IPS DF 4.7 (cell line): Measurements from ENCODE around the gene PLA2G2C.
"Not testable (repeated sequence)": the region's sequence is repeated elsewhere in the genome, so short reads cannot be mapped to it uniquely, and the experiment has no call there.

Experiments used
- DNase-seq: peaks from one replicate; pipeline ENCODE4 v3.0.0-alpha.2; 2013; ENCODE audit warnings: low spot score; ENCODE audit errors: extremely low read depth

The PLA2G2C gene

GRCh38 chr1:20137604-20138003 lies 48.7 kb downstream of the PLA2G2C start:
- DNase-seq, result no peak

GRCh38 chr1:20137055-20137454 lies 49.3 kb downstream of the PLA2G2C start:
- no peak for DNase-seq

GRCh38 chr1:20136249-20136648 lies 50.1 kb downstream of the PLA2G2C start:
- no peak for DNase-seq

- DNase-seq, result no peak
These were observed 51.3 kb downstream of the PLA2G2C start for GRCh38 chr1:20134995-20135394.

- not testable (repeated sequence) for DNase-seq
These were observed 55.8 kb downstream of the PLA2G2C start for GRCh38 chr1:20130518-20130917.

GRCh38 chr1:20126806-20127440 lies 59.4 kb downstream of the PLA2G2C start:
- no peak for DNase-seq

- DNase-seq, result no peak
These were observed 60.1 kb downstream of the PLA2G2C start for GRCh38 chr1:20126041-20126805.

GRCh38 chr1:20125100-20125499 lies 61.2 kb downstream of the PLA2G2C start:
- no peak for DNase-seq

- DNase-seq, result no peak
These were observed 61.8 kb downstream of the PLA2G2C start for GRCh38 chr1:20124456-20125057.

GRCh38 chr1:20123722-20124455 lies 62.4 kb downstream of the PLA2G2C start:
- no peak for DNase-seq

GRCh38 chr1:20120796-20121195 lies 65.5 kb downstream of the PLA2G2C start:
- DNase-seq, result no peak

- no peak for DNase-seq
These were observed 67.0 kb downstream of the PLA2G2C start, which contains the start of gene PLA2G2D for GRCh38 chr1:20119347-20119746. TSS of gene PLA2G2D (minus strand) at chr1:20119536. CDS start at chr1:20119498, 38 bp downstream.

- no peak for DNase-seq
These were observed 69.1 kb downstream of the PLA2G2C start for GRCh38 chr1:20117236-20117635.

- no peak for DNase-seq
These were observed 70.4 kb downstream of the PLA2G2C start for GRCh38 chr1:20115916-20116315.

GRCh38 chr1:20115479-20115878 lies 70.8 kb downstream of the PLA2G2C start:
- DNase-seq, result no peak

- DNase-seq, result no peak
These were observed 72.2 kb downstream of the PLA2G2C start for GRCh38 chr1:20114021-20114648.
